OCI-LY3 (cell line): ENCODE data around the gene LAMC2.

Experiments used
- H2AFZ ChIP-seq: fragments of 200-600, 300-600 bp; shearing (Covaris generic); 2 replicates; pipeline ENCODE4 v1.6.0; 2014; ENCODE audit warnings: antibody characterized with exemption, low read depth, low read length
- H3K27ac ChIP-seq: fragments of 200-600, 300-600 bp; sonication (generic); 2 replicates; pipeline ENCODE4 v1.5.1; 2014; ENCODE audit warnings: mild to moderate bottlenecking, low read length, moderate library complexity, mixed read lengths
- H3K27me3 ChIP-seq: fragments of 200-600, 300-600 bp; sonication (generic); 2 replicates; pipeline ENCODE4 v1.6.1; 2014; ENCODE audit warnings: low read depth, low read length, mixed read lengths
- H3K36me3 ChIP-seq: fragments of 200-600, 300-600 bp; sonication (generic); replicated peaks from 2 replicates; pipeline ENCODE3; 2014; ENCODE audit warnings: low read depth, low read length, mixed read lengths
- H3K4me1 ChIP-seq: fragments of 300-600, 200-600 bp; sonication (generic); 2 replicates; pipeline ENCODE4 v1.6.1; 2014; ENCODE audit warnings: low read length, mixed read lengths
- H3K4me2 ChIP-seq: fragments of 200-600, 300-600 bp; sonication (generic); 2 replicates; pipeline ENCODE4 v1.6.1; 2014; ENCODE audit warnings: low read length, mixed read lengths
- H3K4me3 ChIP-seq: fragments of 300-600, 200-600 bp; sonication (generic); 2 replicates; pipeline ENCODE4 v1.5.1; 2014; ENCODE audit warnings: antibody characterized with exemption, mild to moderate bottlenecking, low read length, moderate library complexity
- H3K79me2 ChIP-seq: fragments of 300-600, 200-600 bp; shearing (Covaris generic); 2 replicates; pipeline ENCODE4 v1.6.1; 2014; ENCODE audit warnings: mild to moderate bottlenecking, low read length, mixed read lengths
- H3K9ac ChIP-seq: fragments of 300-600, 200-600 bp; shearing (Covaris generic); 2 replicates; pipeline ENCODE4 v1.6.0; 2014; ENCODE audit warnings: mild to moderate bottlenecking, low read length, moderate library complexity
- H3K9me3 ChIP-seq: fragments of 200-600, 300-600 bp; shearing (Covaris generic); 2 replicates; pipeline ENCODE4 v1.6.1; 2014; ENCODE audit warnings: low read length, mixed read lengths; ENCODE audit not compliant: insufficient read depth
- H4K20me1 ChIP-seq: fragments of 200-600, 300-600 bp; sonication (generic); 2 replicates; pipeline ENCODE4 v1.6.1; 2016; ENCODE audit warnings: low read length, mixed read lengths; ENCODE audit not compliant: insufficient read depth
- EZH2phosphoT487 ChIP-seq: fragments of 200-600 bp; shearing (Covaris generic); IDR thresholded peaks from 2 replicates; pipeline ENCODE4 v1.6.1; 2018; ENCODE audit warnings: antibody characterized with exemption, mixed run types, low read depth
- TF ChIP-seq, protein P1 (sequence below): fragments of 200-600, 300-600 bp; sonication (generic); IDR thresholded peaks from 2 replicates; pipeline ENCODE4 v1.5.1; 2014; ENCODE audit warnings: antibody characterized with exemption, low read length, low read depth

The LAMC2 gene

GRCh38 chr1:183245357-183245756 is 59.3 kb downstream of the LAMC2 start:
- Histone ChIP-seq H3K27me3 (peaks cover 29% of the 10 kb centered on the region), H3K4me3 (no peak overlapping the region), H3K9me3 (no peaks in the 10 kb centered on the region), H2AFZ (no peak overlapping the region), H3K4me2 (no peak overlapping the region), H4K20me1 (no peaks in the 10 kb centered on the region), H3K27ac (no peak overlapping the region), H3K36me3 (no peaks in the 10 kb centered on the region), H3K4me1 (no peaks in the 10 kb centered on the region), H3K79me2 (no peaks in the 10 kb centered on the region), H3K9ac (no peak overlapping the region)
- TF ChIP-seq, protein P1, sequence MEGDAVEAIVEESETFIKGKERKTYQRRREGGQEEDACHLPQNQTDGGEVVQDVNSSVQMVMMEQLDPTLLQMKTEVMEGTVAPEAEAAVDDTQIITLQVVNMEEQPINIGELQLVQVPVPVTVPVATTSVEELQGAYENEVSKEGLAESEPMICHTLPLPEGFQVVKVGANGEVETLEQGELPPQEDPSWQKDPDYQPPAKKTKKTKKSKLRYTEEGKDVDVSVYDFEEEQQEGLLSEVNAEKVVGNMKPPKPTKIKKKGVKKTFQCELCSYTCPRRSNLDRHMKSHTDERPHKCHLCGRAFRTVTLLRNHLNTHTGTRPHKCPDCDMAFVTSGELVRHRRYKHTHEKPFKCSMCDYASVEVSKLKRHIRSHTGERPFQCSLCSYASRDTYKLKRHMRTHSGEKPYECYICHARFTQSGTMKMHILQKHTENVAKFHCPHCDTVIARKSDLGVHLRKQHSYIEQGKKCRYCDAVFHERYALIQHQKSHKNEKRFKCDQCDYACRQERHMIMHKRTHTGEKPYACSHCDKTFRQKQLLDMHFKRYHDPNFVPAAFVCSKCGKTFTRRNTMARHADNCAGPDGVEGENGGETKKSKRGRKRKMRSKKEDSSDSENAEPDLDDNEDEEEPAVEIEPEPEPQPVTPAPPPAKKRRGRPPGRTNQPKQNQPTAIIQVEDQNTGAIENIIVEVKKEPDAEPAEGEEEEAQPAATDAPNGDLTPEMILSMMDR: no peak
- no peak for TF ChIP-seq EZH2phosphoT487

DNA sequence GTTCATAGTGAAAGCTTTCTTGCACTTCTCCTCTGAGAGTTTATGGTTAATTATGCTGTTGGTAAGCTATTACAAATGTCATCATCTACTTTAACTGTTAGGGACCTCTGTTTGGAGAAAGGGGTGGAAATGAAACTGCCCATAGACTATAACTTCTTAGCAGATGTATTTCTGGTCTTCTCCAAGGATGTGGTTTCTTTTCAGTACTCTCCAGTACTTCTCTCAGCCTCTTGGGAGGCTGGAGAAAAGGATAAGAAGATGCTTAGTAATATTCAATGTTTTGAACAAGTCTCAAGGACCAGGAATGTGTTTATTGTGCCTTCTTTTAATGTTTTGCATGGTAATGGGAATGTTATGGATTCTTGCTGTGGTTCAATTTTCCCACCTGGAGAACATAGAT is 60.4 kb downstream of the LAMC2 start:
- no peaks in the 10 kb centered on the region for H4K20me1 ChIP-seq
- H3K4me1 ChIP-seq: no peaks in the 10 kb centered on the region
- peaks cover 37% of the 10 kb centered on the region for H3K27me3 ChIP-seq
- no peak overlapping the region for H3K27ac ChIP-seq
- no peaks in the 10 kb centered on the region for H3K36me3 ChIP-seq
- no peak for TF ChIP-seq EZH2phosphoT487
- TF ChIP-seq, protein P1: no peak
- no peak overlapping the region for H3K4me3 ChIP-seq
- no peak overlapping the region for H3K4me2 ChIP-seq
- no peak overlapping the region for H3K9ac ChIP-seq
- H2AFZ ChIP-seq: no peak overlapping the region
- no peaks in the 10 kb centered on the region for H3K79me2 ChIP-seq
- no peaks in the 10 kb centered on the region for H3K9me3 ChIP-seq

- Histone ChIP-seq H3K4me1 (no peaks in the 10 kb centered on the region), H3K36me3 (no peaks in the 10 kb centered on the region), H3K4me3 (no peak overlapping the region), H3K27ac (no peak overlapping the region), H3K79me2 (no peaks in the 10 kb centered on the region), H3K27me3 (peaks cover 40% of the 10 kb centered on the region), H3K9ac (no peak overlapping the region), H2AFZ (no peak overlapping the region), H3K9me3 (no peaks in the 10 kb centered on the region), H4K20me1 (no peaks in the 10 kb centered on the region), H3K4me2 (no peak overlapping the region)
- TF ChIP-seq EZH2phosphoT487: no peak
- TF ChIP-seq, protein P1: no peak
Observed at GRCh38 chr1:183247066-183247465, 61.0 kb downstream of the LAMC2 start.

- H3K27ac ChIP-seq: no peak overlapping the region
- no peak for TF ChIP-seq EZH2phosphoT487
- TF ChIP-seq, protein P1: no peak
- no peaks in the 10 kb centered on the region for H3K36me3 ChIP-seq
- no peaks in the 10 kb centered on the region for H3K9me3 ChIP-seq
- H3K4me3 ChIP-seq: no peak overlapping the region
- H3K9ac ChIP-seq: no peak overlapping the region
- H3K79me2 ChIP-seq: no peaks in the 10 kb centered on the region
- H3K4me1 ChIP-seq: no peaks in the 10 kb centered on the region
- no peak overlapping the region for H3K4me2 ChIP-seq
- peaks cover 40% of the 10 kb centered on the region for H3K27me3 ChIP-seq
- no peaks in the 10 kb centered on the region for H4K20me1 ChIP-seq
- no peak overlapping the region for H2AFZ ChIP-seq
Observed at GRCh38 chr1:183247484-183247883, 61.4 kb downstream of the LAMC2 start.
